Measurements from ENCODE around the gene LONP1.

Gene LONP1

DNA sequence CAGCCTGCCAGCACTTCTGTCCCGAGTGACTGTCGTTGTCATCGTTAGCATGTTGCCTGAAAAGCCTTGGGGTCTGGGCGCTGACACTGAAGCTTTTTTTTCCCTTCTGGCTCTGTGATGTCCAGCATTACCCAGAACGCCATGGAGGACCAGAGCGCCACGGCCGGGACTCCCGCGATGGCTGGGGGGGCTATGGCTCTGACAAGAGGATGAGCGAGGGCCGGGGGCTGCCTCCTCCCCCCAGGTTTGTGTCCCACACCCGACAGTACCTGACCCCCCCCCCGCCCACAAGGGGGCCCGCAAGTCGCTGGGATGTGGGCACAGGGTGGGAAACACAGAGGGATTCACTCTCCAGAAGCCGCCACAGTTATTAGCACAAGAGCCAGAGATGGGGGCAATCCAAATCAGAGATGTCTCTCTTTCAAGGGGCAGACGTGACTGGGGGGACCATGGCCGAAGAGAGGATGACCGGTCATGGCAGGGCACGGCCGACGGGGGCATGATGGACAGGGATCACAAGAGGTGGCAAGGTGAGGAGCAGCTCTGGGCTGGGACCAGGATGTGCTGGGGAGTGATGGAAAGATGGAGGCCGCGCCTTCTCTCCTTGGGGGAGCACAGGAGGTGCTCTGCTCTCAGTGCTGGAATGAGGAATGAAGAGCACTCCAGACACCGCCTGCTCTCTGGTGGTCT, 52.9 kb downstream of the LONP1 start:
- TF ChIP-seq, protein P1, sequence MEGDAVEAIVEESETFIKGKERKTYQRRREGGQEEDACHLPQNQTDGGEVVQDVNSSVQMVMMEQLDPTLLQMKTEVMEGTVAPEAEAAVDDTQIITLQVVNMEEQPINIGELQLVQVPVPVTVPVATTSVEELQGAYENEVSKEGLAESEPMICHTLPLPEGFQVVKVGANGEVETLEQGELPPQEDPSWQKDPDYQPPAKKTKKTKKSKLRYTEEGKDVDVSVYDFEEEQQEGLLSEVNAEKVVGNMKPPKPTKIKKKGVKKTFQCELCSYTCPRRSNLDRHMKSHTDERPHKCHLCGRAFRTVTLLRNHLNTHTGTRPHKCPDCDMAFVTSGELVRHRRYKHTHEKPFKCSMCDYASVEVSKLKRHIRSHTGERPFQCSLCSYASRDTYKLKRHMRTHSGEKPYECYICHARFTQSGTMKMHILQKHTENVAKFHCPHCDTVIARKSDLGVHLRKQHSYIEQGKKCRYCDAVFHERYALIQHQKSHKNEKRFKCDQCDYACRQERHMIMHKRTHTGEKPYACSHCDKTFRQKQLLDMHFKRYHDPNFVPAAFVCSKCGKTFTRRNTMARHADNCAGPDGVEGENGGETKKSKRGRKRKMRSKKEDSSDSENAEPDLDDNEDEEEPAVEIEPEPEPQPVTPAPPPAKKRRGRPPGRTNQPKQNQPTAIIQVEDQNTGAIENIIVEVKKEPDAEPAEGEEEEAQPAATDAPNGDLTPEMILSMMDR (conservative IDR thresholded peaks at IDR 0.05; ENCODE audit: low read depth, low read length), result no peak
- no peaks in the 10 kb centered on the region for H3K79me2 ChIP-seq (ENCODE audit: insufficient read depth, low read depth)
- H4K20me1 ChIP-seq (ENCODE audit: insufficient read depth), result no peaks in the 10 kb centered on the region
- H3K9ac ChIP-seq, result no peak overlapping the region
- H3K4me2 ChIP-seq, result no peak overlapping the region
- peaks cover 8% of the 10 kb centered on the region for H3K4me1 ChIP-seq (ENCODE audit: low read depth, poor library complexity, severe bottlenecking)
- H2AFZ ChIP-seq (ENCODE audit: low read depth), result no peak overlapping the region
- no peaks in the 10 kb centered on the region for H3K27me3 ChIP-seq (ENCODE audit: insufficient read depth, low read depth)
- H3K27ac ChIP-seq, result no peak overlapping the region
- H3K36me3 ChIP-seq (ENCODE audit: insufficient read depth), result no peaks in the 10 kb centered on the region
- no peak overlapping the region for H3K4me3 ChIP-seq (IDR thresholded peaks at IDR 0.05; ENCODE audit: insufficient read depth, low read depth, low read length)

DNA sequence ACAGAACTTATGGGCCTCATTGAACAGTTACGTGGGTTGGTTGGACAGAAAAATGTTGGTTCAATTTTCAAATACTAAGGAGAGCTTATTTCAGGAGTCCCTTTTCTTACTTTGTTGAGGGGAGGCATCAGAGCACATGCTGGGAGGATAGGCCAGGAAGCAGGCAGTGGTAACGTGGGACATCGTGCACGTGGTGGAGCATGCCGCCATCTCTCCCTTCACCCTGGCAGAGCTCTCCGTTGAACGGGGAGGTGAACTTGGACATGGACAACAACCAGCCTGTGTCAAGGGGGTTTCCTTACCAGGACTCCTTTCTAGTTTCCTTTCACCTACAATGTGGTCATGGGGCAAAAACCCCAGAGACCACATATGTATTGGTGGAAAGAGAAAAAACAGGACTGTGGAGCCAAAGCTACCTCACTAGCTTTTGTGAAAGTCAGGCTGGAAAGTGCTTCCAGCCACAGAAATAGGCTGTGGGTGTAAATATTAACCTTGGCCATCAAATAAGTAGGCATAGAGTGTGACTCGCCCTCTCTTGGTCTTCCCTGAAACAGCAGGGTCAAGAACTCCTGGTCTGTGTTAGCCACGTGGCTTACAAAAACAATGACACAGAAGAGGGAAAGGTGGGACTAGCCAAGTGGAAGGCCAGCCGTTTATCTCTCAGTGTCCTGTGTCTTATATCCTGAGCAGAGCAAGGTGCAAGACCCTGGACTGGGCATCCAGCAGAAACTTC, 54.0 kb downstream of the LONP1 start:
- Histone ChIP-seq H3K4me1 (ENCODE audit: low read depth, poor library complexity, severe bottlenecking) (peaks cover 8% of the 10 kb centered on the region), H3K4me3 (IDR thresholded peaks at IDR 0.05; ENCODE audit: insufficient read depth, low read depth, low read length) (no peak overlapping the region), H4K20me1 (ENCODE audit: insufficient read depth) (no peaks in the 10 kb centered on the region), H3K9ac (no peak overlapping the region), H3K4me2 (no peak overlapping the region), H3K79me2 (ENCODE audit: insufficient read depth, low read depth) (no peaks in the 10 kb centered on the region), H2AFZ (ENCODE audit: low read depth) (no peak overlapping the region), H3K27ac (no peak overlapping the region; the same call in 1 of the 2 replicates), H3K27me3 (ENCODE audit: insufficient read depth, low read depth) (no peaks in the 10 kb centered on the region), H3K36me3 (ENCODE audit: insufficient read depth) (no peaks in the 10 kb centered on the region)
- TF ChIP-seq, protein P1 (conservative IDR thresholded peaks at IDR 0.05; ENCODE audit: low read depth, low read length), result no peak

DNA sequence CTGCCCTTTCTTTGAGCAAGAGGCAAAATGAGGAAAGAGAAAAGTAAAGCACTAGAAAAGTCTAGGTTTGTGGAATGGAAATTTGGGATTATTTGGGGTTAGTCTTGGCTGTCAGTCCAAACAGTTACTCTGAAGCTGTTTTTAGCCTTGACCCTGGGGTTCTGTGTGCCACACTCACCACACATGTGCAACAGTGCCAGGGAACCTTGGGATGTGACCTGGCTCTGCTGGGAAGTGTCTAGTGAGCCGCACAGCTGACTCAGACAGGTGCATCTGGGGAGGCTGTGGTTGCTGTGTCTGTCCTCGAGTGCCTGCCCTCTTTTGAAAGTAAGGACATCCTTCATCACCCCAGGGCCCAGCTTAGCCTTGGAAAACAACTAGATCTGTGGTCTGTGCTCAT, 55.4 kb downstream of the LONP1 start:
- H3K27me3 ChIP-seq (ENCODE audit: insufficient read depth, low read depth), result no peaks in the 10 kb centered on the region
- no peak overlapping the region for H3K4me3 ChIP-seq (IDR thresholded peaks at IDR 0.05; ENCODE audit: insufficient read depth, low read depth, low read length)
- TF ChIP-seq, protein P1 (conservative IDR thresholded peaks at IDR 0.05; ENCODE audit: low read depth, low read length), result no peak
- H3K27ac ChIP-seq, result no peak overlapping the region
- no peak overlapping the region for H2AFZ ChIP-seq (ENCODE audit: low read depth)
- H3K9ac ChIP-seq, result no peak overlapping the region
- H3K79me2 ChIP-seq (ENCODE audit: insufficient read depth, low read depth), result no peaks in the 10 kb centered on the region
- H4K20me1 ChIP-seq (ENCODE audit: insufficient read depth), result no peaks in the 10 kb centered on the region
- no peak overlapping the region for H3K4me2 ChIP-seq
- peaks cover 8% of the 10 kb centered on the region for H3K4me1 ChIP-seq (ENCODE audit: low read depth, poor library complexity, severe bottlenecking)
- no peaks in the 10 kb centered on the region for H3K36me3 ChIP-seq (ENCODE audit: insufficient read depth)

DNA sequence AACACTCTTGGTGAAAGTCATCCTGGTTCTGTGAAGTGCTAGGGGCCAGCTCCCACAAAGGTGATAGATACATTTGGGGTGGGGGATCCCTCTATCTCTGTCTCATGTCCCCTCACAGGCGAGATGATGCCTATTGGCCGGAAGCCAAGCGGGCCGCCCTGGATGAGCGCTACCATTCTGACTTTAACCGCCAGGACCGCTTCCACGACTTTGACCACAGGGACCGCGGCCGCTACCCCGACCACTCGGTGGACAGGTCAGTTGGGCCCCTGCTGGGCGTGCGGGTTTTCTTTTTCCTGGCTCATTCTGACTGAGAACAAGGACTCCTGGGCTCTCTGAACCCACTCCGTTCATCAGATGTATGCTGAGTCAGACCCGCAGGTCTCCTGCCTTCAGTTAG, 56.0 kb downstream of the LONP1 start:
- Histone ChIP-seq H3K4me2 (no peak overlapping the region), H3K79me2 (ENCODE audit: insufficient read depth, low read depth) (no peaks in the 10 kb centered on the region), H3K4me1 (ENCODE audit: low read depth, poor library complexity, severe bottlenecking) (peaks cover 8% of the 10 kb centered on the region), H3K9ac (no peak overlapping the region), H3K27me3 (ENCODE audit: insufficient read depth, low read depth) (no peaks in the 10 kb centered on the region), H3K36me3 (ENCODE audit: insufficient read depth) (no peaks in the 10 kb centered on the region), H2AFZ (ENCODE audit: low read depth) (no peak overlapping the region), H3K4me3 (IDR thresholded peaks at IDR 0.05; ENCODE audit: insufficient read depth, low read depth, low read length) (no peak overlapping the region), H3K27ac (no peak overlapping the region), H4K20me1 (ENCODE audit: insufficient read depth) (no peaks in the 10 kb centered on the region)
- TF ChIP-seq, protein P1 (conservative IDR thresholded peaks at IDR 0.05; ENCODE audit: low read depth, low read length), result no peak
